Stomach smooth muscle (tissue), 2 donors: ENCODE data around the gene MAP7.
"Not testable (repeated sequence)": the region's sequence is repeated elsewhere in the genome, so short reads cannot be mapped to it uniquely, and the experiment has no call there.

ENCODE experiments used
- H3K27ac ChIP-seq: one replicate; pipeline ENCODE4 v1.7.0; 2013; ENCODE audit warnings: mild to moderate bottlenecking, low read length, inconsistent platforms
- H3K27me3 ChIP-seq, 2 donors: one replicate each; pipeline ENCODE4 v1.7.0; 2013; ENCODE audit warnings: low read length in 2 of 2; ENCODE audit not compliant: insufficient read depth in 2 of 2, control insufficient read depth in 1 of 2
- H3K36me3 ChIP-seq, 2 donors: one replicate each; pipeline ENCODE4 v1.7.0; 2013; ENCODE audit warnings: low read length in 2 of 2; ENCODE audit not compliant: control insufficient read depth in 2 of 2, insufficient read depth in 2 of 2
- H3K4me1 ChIP-seq: one replicate; pipeline ENCODE4 v1.7.0; 2013; ENCODE audit warnings: low read length; ENCODE audit not compliant: control insufficient read depth, insufficient read depth
- H3K4me3 ChIP-seq, 2 donors: one replicate each; pipeline ENCODE4 v1.7.0; 2013; ENCODE audit warnings: low read length in 2 of 2
- H3K9ac ChIP-seq, 2 donors: one replicate each; pipeline ENCODE4 v1.7.0; 2013; ENCODE audit warnings: low read length in 2 of 2, mild to moderate bottlenecking in 1 of 2
- H3K9me3 ChIP-seq, 2 donors: one replicate each; pipeline ENCODE4 v1.7.0; 2013; ENCODE audit warnings: low read length in 2 of 2; ENCODE audit not compliant: control insufficient read depth in 2 of 2
- donor health status: healthy.
- donor health status: Pancreatic carcinoma.

The MAP7 gene

GRCh38 chr6:136550330-136551071, at the start of gene MAP7:
MAP7 (minus strand) TSS chr6:136550422; CDS start chr6:136550408, 14 bp downstream.
- no peak within 1 kb of the TSS for H3K27ac ChIP-seq
- H3K27me3 ChIP-seq = peaks cover 17 to 50% of the 10 kb centered on the region in 2 donors
- H3K4me1 ChIP-seq = peaks cover 13% of the 10 kb centered on the region
- peaks cover 0 to under 1% of the 10 kb centered on the region in 2 donors for H3K36me3 ChIP-seq
- peak within 1 kb of the TSS; percentile 61 to 77 for H3K4me3 ChIP-seq
- H3K9me3 ChIP-seq = no peaks in the 10 kb centered on the region
- peak within 1 kb of the TSS in 1 of 2 donors; percentile 37 for H3K9ac ChIP-seq

- H3K27ac ChIP-seq = peak overlapping the region; percentile 50
- H3K9me3 ChIP-seq = no peaks in the 10 kb centered on the region
- H3K36me3 ChIP-seq = no peaks in the 10 kb centered on the region
Observed at GRCh38 chr6:136599329-136600011, 49.2 kb upstream of the MAP7 start.

GRCh38 chr6:136598048-136598447, 47.8 kb upstream of the MAP7 start:
- Histone ChIP-seq H3K9me3 (no peaks in the 10 kb centered on the region), H3K27me3 (no peaks in the 10 kb centered on the region), H3K36me3 (no peaks in the 10 kb centered on the region), H3K4me3 (no peak overlapping the region), H3K9ac (no peak overlapping the region), H3K27ac (no peak overlapping the region), H3K4me1 (peaks cover 20% of the 10 kb centered on the region)

More at GRCh38 chr6:136599329-136600011, 49.2 kb upstream of the MAP7 start:
- Histone ChIP-seq H3K9ac (peak overlapping the region in 1 of 2 donors; percentile 36), H3K4me1 (peaks cover 20% of the 10 kb centered on the region), H3K4me3 (no peak overlapping the region), H3K27me3 (no peaks in the 10 kb centered on the region)

GRCh38 chr6:136594671-136595070, 44.4 kb upstream of the MAP7 start:
- no peak overlapping the region for H3K4me3 ChIP-seq
- H3K4me1 ChIP-seq = peaks cover 7% of the 10 kb centered on the region
- H3K9ac ChIP-seq = no peak overlapping the region
- no peak overlapping the region for H3K27ac ChIP-seq
- H3K9me3 ChIP-seq = no peaks in the 10 kb centered on the region
- H3K27me3 ChIP-seq = no peaks in the 10 kb centered on the region
- peaks cover 11 to 18% of the 10 kb centered on the region in 2 donors for H3K36me3 ChIP-seq

- H3K36me3 ChIP-seq = peaks cover 14 to 24% of the 10 kb centered on the region in 2 donors
- H3K9ac ChIP-seq = no peak overlapping the region
- peaks cover under 1% of the 10 kb centered on the region for H3K4me1 ChIP-seq
- no peak overlapping the region for H3K27ac ChIP-seq
- H3K9me3 ChIP-seq = no peaks in the 10 kb centered on the region
- H3K4me3 ChIP-seq = no peak overlapping the region
- no peaks in the 10 kb centered on the region for H3K27me3 ChIP-seq
Observed at GRCh38 chr6:136593748-136594490, 43.7 kb upstream of the MAP7 start.

GRCh38 chr6:136592930-136593673, 42.9 kb upstream of the MAP7 start:
- Histone ChIP-seq H3K9ac (no peak overlapping the region), H3K27me3 (no peaks in the 10 kb centered on the region), H3K27ac (no peak overlapping the region), H3K4me1 (no peaks in the 10 kb centered on the region), H3K9me3 (no peaks in the 10 kb centered on the region), H3K36me3 (peaks cover 14 to 26% of the 10 kb centered on the region in 2 donors), H3K4me3 (no peak overlapping the region)

GRCh38 chr6:136591617-136592016, 41.4 kb upstream of the MAP7 start:
- no peak overlapping the region for H3K9ac ChIP-seq
- no peak overlapping the region for H3K4me3 ChIP-seq
- peaks cover 14 to 26% of the 10 kb centered on the region in 2 donors for H3K36me3 ChIP-seq
- H3K9me3 ChIP-seq = no peaks in the 10 kb centered on the region
- H3K27me3 ChIP-seq = no peaks in the 10 kb centered on the region
- H3K4me1 ChIP-seq = peaks cover 3% of the 10 kb centered on the region
- no peak overlapping the region for H3K27ac ChIP-seq

- H3K4me3 ChIP-seq, H3K27me3 ChIP-seq, H3K27ac ChIP-seq, H3K9me3 ChIP-seq, H3K9ac ChIP-seq, H3K4me1 ChIP-seq: not testable (repeated sequence)
- peaks cover 14 to 26% of the 10 kb centered on the region in 2 donors for H3K36me3 ChIP-seq
Observed at GRCh38 chr6:136590846-136591245, 40.6 kb upstream of the MAP7 start.

GRCh38 chr6:136587527-136587926, 37.3 kb upstream of the MAP7 start:
- Histone ChIP-seq H3K36me3 (peaks cover 14 to 24% of the 10 kb centered on the region in 2 donors), H3K27ac (no peak overlapping the region), H3K27me3 (no peaks in the 10 kb centered on the region), H3K9ac (no peak overlapping the region), H3K4me3 (no peak overlapping the region), H3K4me1 (peaks cover 6% of the 10 kb centered on the region), H3K9me3 (no peaks in the 10 kb centered on the region)

GRCh38 chr6:136586295-136586694, 36.1 kb upstream of the MAP7 start:
- H3K27ac ChIP-seq = peak overlapping the region; percentile 25

More at GRCh38 chr6:136586295-136586694, 36.1 kb upstream of the MAP7 start:
- Histone ChIP-seq H3K4me1 (peaks cover 6% of the 10 kb centered on the region), H3K36me3 (peaks cover 9 to 15% of the 10 kb centered on the region in 2 donors), H3K4me3 (no peak overlapping the region), H3K27me3 (no peaks in the 10 kb centered on the region), H3K9me3 (no peaks in the 10 kb centered on the region), H3K9ac (no peak overlapping the region)
